ENCODE data around the gene MR1.
A peak's percentile ranks its signal among the peaks of the same experiment; 100 is the strongest.

Gene MR1

GRCh38 chr1:181062836-181063428, 29.1 kb downstream of the MR1 start:
- DNase-seq (ENCODE audit: low read depth, low spot score) = no peak

DNA sequence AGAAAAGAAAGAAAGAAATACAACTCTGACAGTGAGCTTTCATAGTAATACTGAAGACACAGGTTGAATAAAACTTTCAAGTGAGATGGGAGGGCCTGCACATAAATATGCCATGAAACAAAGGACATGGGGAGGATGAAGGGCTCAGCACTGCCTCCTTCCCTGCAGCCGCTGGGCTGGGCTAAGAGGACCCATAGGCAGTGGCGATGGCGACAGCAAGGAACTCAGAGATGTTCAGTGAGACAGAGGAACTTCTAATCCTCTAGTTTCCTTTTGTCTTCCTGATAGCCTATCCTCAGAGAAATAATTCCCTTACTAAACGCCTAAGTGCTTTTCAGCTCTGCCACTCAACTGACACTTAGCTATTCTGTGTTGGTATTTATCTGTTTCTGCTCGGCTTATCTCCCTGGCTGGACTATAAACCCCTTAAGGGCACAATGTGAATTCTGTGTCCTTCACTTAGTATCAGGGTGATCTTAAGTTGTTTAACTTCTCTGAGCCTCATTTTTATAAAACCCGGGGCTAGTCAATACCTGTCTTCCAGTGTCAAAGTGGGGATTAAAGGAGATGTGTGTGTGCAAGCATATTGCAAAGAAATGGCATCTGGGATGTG, 30.3 kb downstream of the MR1 start:
- no peak for DNase-seq (ENCODE audit: low read depth, low spot score)

DNA sequence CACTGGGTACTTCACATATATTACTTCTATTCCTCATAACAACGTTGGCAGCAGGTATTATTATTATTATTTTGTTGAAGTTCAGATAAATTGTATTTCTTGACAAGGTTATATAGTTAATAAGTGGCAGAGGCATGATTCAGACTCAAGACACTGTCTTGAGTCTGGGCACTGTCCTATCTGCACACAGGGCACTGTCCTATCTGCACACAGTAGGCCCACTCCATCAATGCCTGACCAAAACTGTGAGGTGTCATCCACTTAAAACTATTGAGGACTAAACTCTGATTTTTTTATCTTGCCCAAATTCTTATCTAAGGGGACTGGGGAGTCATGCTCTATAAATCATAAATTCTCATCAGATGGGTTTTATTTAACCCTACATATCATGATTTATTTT, 30.9 kb downstream of the MR1 start:
- DNase-seq (ENCODE audit: low read depth, low spot score) = no peak

DNA sequence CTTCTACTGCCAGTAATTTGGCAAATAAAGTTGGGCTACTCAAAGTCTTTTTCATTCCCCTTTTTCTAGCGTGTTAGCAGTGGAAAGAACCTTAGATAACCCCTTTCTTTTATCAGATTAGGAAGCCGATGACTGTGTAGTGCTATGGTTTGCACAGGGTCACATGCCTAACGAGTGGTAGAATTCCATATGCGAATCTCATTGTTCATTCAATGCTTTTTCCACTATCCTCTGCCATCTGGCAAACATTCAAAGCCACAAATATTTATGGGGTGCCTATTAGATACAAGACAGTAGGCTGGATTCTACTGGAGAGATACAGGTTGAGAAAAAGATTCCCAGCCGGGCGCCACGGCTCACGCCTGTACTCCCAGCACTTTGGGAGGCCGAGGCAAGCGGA, 39.9 kb downstream of the MR1 start:
- DNase-seq (ENCODE audit: low read depth, low spot score) = no peak

- DNase-seq (ENCODE audit: low read depth, low spot score) = no peak
Measured at GRCh38 chr1:181075766-181076350, 42.1 kb downstream of the MR1 start.

DNA sequence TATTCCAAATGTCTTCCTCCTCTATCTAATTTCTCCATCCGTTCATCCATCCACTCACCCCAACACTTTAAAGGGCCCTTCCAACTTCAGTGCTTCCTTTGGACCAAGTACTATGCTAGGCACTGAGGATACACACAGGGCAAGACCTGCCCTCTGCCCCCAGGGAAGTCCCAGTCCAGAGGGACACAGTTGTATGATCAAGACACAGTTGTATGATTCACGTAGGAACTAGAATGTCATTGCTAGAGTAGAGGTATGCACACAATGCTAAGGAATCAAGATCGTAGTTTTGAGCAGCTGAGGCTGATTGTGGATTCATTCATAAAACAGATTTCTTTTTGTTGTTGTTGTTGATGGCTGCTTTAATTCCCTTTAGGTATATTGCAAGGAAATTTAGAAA, 43.1 kb downstream of the MR1 start:
- no peak for DNase-seq (ENCODE audit: low read depth, low spot score)

DNA sequence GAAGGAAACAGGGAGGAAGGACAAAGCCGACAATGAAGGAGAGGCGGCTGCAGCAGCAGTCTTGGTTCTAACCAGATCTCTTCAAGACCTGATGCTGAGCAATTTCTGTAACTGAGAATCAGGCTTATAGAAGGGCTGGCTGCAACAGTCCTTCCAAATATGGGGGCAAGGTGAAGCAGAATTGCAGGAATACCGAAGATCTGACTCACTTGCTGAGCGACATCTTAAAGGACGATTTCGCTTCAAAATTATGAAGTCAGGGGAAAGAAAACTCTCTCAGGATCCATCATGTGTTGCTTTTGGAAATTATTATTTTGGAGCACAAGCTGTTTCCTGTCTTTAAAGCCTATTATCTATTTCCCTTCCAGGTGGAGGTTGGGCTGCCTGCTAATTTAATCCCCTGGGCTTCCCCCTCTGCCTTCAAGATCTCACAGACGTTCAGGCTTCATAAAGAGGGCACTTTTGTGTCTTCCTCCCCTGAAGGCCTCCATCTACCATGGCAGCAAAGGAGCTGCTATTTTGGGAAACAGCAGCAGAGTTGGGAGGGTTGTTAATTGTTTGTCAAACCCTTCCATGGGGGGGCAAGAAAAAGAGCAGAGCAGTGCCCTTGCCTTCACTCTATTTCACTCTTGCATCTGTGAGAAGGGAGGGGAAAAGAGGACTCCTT, 43.9 kb downstream of the MR1 start:
- DNase-seq (ENCODE audit: low read depth, low spot score) = no peak

- no peak for DNase-seq (ENCODE audit: low read depth, low spot score)
Measured at GRCh38 chr1:181079382-181079781, 45.6 kb downstream of the MR1 start.

DNA sequence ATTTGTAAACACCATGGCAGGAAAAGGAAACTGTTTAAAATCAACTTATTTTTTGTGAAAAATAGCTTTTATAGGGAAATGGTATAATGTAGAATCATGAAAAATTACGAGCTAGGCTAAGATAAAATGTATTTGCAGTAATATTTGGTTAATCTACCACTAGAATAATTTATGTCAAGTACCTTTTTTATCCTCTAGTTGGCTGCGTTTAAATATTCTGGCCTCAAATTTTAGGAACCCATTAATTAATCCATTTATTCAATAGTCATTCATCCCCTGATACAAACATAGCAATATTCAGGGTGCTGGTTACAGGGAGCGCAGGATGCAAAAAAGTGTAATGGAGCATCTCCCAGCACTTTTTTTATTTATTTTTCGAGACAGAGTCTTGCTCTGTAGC, 46.1 kb downstream of the MR1 start:
- DNase-seq (ENCODE audit: low read depth, low spot score) = no peak

DNA sequence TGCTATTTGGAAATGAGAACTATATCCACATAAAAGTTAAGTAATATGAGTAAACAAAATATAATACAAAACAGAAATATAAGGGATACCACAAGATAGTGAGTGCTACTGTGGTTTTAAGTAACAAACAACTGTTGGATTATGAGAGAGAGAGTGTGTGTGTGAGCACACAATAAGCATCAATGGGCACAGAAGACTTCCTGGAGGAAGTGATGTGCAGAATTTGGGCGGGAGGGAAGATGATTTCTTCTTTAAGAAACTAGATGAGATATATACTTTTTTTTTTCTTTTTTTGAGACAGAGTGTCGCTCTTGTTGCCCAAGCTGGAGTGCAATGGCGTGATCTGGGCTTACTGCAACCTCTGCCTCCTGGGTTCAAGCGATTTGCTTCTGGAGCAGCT, 46.8 kb downstream of the MR1 start:
- DNase-seq (ENCODE audit: low read depth, low spot score) = no peak

- no peak for DNase-seq (ENCODE audit: low read depth, low spot score)
Measured at GRCh38 chr1:181081395-181081794, 47.6 kb downstream of the MR1 start.

- DNase-seq (ENCODE audit: low read depth, low spot score) = no peak
Measured at GRCh38 chr1:181083842-181084605, 50.2 kb downstream of the MR1 start.

- no peak for DNase-seq (ENCODE audit: low read depth, low spot score)
Measured at GRCh38 chr1:181084606-181084969, 50.8 kb downstream of the MR1 start.

DNA sequence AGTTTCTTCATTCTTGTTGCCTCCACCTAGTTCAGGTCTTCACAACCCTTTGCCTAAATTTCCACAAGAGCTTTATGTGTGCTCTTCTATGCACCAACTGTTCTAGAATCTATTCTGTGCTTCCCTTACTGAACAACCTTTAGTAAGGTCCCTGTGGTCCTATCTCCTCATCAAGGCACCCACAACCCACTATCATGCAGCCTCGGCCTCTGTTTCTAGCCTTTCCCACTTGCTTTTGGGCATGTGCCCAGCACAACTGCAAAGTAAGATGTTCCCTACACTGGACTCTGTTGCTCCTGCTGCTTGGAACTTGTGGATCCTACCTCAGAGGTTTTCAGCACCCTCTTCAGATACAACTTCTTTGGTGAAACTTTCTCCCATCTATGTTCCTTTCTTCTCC, 52.3 kb downstream of the MR1 start:
- no peak for DNase-seq (ENCODE audit: low read depth, low spot score)

DNA sequence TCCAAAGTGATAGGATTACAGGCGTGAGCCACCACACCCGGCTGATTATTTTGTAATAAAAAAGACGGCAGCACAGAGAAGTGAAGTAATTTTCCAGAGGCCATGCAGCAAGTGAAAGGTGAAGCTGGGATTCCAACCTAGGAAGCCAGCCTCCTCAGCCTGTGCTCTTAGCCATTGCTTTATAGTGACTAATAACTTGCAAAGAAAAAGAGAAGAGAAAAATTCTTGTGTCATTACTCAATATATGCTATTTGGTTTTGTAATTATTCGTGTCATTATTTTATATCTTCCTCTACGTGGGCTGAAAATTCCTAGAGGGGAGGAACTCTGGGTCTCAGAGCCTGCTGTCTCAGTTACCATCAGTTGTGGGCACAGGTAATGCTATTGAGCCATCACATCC, 53.1 kb downstream of the MR1 start:
- DNase-seq (ENCODE audit: low read depth, low spot score) = no peak

DNA sequence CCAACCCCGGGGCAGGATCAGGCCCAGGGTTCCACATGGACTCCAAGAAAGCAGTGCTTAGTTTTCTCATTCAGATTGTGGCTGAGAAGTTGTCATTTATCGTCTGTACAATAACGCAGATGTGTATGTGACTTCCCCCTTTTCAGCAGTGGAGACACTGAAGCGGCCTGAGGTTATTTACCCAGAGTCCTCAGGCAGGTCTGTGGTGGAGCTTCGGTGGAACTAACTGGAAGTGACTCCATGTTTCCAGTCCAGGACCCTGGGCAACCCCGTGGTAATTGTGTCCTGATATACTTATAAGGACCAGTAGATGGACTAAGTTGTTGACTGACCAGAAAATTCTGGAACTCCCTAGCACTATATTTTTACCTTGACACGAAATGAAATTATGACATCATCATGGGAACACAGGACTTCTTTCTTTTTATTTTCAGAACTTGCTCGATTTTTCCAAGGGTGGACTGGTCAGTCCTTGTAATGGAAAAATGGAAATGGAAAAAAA, 53.7 kb downstream of the MR1 start:
- no peak for DNase-seq (ENCODE audit: low read depth, low spot score)

GRCh38 chr1:181088079-181089016, 54.6 kb downstream of the MR1 start, which contains the start of gene IER5:
IER5 (plus strand) TSS chr1:181088700; CDS start chr1:181088903, 203 bp downstream.
- DNase-seq (ENCODE audit: low read depth, low spot score) = peak; percentile 92

DNA sequence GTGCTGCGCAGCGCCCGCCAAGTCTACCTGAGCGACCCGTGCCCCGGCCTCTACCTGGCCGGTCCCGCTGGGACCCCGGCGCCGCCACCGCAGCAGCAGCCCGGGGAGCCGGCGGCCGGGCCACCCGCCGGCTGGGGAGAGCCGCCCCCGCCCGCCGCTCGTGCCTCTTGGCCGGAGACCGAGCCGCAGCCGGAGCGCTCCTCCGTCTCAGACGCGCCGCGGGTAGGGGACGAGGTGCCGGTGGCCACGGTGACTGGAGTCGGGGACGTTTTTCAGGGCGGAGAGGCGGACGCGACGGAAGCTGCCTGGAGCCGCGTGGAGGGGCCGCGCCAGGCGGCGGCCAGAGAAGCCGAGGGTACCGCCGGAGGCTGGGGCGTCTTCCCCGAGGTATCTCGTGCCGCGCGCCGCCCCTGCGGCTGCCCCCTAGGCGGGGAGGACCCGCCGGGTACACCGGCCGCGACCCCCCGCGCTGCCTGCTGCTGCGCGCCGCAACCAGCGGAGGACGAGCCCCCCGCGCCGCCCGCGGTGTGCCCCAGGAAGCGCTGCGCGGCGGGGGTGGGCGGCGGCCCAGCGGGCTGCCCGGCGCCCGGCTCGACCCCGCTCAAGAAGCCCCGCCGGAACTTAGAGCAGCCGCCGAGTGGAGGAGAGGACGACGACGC, 55.4 kb downstream of the MR1 start:
- DNase-seq (ENCODE audit: low read depth, low spot score) = no peak

DNA sequence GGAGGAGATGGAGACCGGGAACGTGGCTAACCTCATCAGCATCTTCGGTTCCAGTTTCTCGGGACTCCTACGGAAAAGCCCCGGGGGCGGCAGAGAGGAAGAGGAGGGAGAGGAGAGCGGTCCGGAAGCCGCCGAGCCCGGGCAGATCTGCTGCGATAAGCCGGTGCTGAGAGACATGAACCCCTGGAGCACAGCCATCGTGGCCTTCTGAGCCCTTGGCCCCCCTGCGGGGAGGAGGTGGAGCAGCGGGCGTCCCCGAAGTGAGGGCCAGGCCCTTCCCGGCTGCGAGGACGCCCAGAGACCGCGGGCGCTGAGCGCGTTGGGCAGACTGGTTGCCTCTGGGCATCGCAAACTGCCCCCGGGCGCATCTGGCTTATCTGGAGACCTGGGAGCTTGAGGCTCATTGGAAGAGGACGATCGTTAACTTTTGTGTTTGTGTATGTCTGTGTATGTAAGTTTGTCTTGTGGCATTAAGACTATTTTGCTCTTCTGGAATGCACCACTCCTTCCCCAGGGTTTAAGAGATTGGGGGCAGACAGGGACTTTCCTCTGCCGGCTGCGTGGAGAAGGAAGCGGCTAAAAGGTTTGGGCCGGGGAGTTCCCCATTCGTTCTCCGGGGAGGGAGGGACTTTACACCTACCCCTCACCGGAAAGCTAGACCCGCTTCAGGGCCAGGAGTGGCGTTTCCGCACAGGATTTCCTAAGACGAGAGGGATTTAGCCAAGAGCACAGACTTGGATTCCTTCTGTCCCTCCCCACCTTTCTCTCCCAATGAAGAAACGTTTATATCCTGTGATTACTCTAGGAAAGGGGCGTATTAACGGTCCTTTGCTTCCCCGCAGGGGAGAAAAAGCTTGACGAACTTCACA, 56.1 kb downstream of the MR1 start:
- DNase-seq (ENCODE audit: low read depth, low spot score) = peak; percentile 46
